ENCODE measurements around the gene POU2AF1. TPM values are rescaled to one million over a fixed set of nuclear protein-coding genes. Genes with fewer than 3 reads are reported as not detected.

Gene POU2AF1
- total and polyA plus RNA-seq, 2 of the 13 experiments (the other 11 are each of a cell fraction or from before 2014, with no cell fraction given), result 1.9 to 3.6 TPM

- TF ChIP-seq TARDBP (CRISPR knock-in tag; IDR thresholded peaks at IDR 0.05) (0 out of 2 replicates have a peak, but pooled peaks have one; percentile 2), KDM4B (CRISPR knock-in tag; IDR thresholded peaks at IDR 0.05) (0 out of 2 replicates have a peak, but pooled peaks have one; percentile 11)
- TF ChIP-seq, protein P1, sequence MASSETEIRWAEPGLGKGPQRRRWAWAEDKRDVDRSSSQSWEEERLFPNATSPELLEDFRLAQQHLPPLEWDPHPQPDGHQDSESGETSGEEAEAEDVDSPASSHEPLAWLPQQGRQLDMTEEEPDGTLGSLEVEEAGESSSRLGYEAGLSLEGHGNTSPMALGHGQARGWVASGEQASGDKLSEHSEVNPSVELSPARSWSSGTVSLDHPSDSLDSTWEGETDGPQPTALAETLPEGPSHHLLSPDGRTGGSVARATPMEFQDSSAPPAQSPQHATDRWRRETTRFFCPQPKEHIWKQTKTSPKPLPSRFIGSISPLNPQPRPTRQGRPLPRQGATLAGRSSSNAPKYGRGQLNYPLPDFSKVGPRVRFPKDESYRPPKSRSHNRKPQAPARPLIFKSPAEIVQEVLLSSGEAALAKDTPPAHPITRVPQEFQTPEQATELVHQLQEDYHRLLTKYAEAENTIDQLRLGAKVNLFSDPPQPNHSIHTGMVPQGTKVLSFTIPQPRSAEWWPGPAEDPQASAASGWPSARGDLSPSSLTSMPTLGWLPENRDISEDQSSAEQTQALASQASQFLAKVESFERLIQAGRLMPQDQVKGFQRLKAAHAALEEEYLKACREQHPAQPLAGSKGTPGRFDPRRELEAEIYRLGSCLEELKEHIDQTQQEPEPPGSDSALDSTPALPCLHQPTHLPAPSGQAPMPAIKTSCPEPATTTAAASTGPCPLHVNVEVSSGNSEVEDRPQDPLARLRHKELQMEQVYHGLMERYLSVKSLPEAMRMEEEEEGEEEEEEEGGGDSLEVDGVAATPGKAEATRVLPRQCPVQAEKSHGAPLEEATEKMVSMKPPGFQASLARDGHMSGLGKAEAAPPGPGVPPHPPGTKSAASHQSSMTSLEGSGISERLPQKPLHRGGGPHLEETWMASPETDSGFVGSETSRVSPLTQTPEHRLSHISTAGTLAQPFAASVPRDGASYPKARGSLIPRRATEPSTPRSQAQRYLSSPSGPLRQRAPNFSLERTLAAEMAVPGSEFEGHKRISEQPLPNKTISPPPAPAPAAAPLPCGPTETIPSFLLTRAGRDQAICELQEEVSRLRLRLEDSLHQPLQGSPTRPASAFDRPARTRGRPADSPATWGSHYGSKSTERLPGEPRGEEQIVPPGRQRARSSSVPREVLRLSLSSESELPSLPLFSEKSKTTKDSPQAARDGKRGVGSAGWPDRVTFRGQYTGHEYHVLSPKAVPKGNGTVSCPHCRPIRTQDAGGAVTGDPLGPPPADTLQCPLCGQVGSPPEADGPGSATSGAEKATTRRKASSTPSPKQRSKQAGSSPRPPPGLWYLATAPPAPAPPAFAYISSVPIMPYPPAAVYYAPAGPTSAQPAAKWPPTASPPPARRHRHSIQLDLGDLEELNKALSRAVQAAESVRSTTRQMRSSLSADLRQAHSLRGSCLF (CRISPR knock-in tag; IDR thresholded peaks at IDR 0.05; ENCODE audit: borderline replicate concordance), result 0 out of 2 replicates have a peak, but pooled peaks have one; percentile 5
- TF ChIP-seq, protein P2, sequence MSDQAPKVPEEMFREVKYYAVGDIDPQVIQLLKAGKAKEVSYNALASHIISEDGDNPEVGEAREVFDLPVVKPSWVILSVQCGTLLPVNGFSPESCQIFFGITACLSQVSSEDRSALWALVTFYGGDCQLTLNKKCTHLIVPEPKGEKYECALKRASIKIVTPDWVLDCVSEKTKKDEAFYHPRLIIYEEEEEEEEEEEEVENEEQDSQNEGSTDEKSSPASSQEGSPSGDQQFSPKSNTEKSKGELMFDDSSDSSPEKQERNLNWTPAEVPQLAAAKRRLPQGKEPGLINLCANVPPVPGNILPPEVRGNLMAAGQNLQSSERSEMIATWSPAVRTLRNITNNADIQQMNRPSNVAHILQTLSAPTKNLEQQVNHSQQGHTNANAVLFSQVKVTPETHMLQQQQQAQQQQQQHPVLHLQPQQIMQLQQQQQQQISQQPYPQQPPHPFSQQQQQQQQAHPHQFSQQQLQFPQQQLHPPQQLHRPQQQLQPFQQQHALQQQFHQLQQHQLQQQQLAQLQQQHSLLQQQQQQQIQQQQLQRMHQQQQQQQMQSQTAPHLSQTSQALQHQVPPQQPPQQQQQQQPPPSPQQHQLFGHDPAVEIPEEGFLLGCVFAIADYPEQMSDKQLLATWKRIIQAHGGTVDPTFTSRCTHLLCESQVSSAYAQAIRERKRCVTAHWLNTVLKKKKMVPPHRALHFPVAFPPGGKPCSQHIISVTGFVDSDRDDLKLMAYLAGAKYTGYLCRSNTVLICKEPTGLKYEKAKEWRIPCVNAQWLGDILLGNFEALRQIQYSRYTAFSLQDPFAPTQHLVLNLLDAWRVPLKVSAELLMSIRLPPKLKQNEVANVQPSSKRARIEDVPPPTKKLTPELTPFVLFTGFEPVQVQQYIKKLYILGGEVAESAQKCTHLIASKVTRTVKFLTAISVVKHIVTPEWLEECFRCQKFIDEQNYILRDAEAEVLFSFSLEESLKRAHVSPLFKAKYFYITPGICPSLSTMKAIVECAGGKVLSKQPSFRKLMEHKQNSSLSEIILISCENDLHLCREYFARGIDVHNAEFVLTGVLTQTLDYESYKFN (CRISPR knock-in tag; conservative IDR thresholded peaks at IDR 0.05), result no peak
Observed at GRCh38 chr11:111366560-111367410, 12.3 kb downstream of the POU2AF1 start (continued).
